ENCODE data around the gene PSMA6. TPM values are rescaled to one million over a fixed set of nuclear protein-coding genes. Genes with fewer than 3 reads are reported as not detected.

PSMA6 gene
- total and polyA plus RNA-seq, 2 of the 8 experiments (the other 6 are each of a cell fraction or from before 2014, with no cell fraction given), result 180 to 238 TPM

GRCh38 chr14:35255711-35256110, 36.5 kb upstream of the PSMA6 start:
- no peak overlapping the region for H3K9ac ChIP-seq (replicated peaks in 1 of 4; ENCODE audit: extremely low read depth in 1 of 4, low read depth in 3 of 4, low read length in 3 of 4)

More at GRCh38 chr14:35255711-35256110, 36.5 kb upstream of the PSMA6 start:
- Histone ChIP-seq H2BK5ac (ENCODE audit: low read depth, low read length) (no peak overlapping the region), H3K79me1 (ENCODE audit: low read depth, low read length) (no peaks in the 10 kb centered on the region), H3K4me1 (replicated peaks in 1 of 4; ENCODE audit: control insufficient read depth in 3 of 4, insufficient read depth in 4 of 4, low read length in 3 of 4) (no peaks in the 10 kb centered on the region), H3K14ac (ENCODE audit: insufficient read length) (no peak overlapping the region), H3K4ac (replicated peaks; ENCODE audit: insufficient read length, low read depth, low read length) (no peak overlapping the region), H3K36me3 (ENCODE audit: control insufficient read depth in 2 of 4, insufficient read depth in 4 of 4, low read length in 3 of 4) (peaks cover 0 to 1% (median 0%) of the 10 kb centered on the region in 4 experiments; a peak in 1 of 8 replicates), H4K91ac (replicated peaks; ENCODE audit: insufficient read length, low read length) (no peak overlapping the region), H2AFZ (ENCODE audit: low read length) (no peak overlapping the region), H3K79me2 (ENCODE audit: control insufficient read depth in 1 of 2, insufficient read depth in 2 of 2, low read length in 2 of 2) (no peaks in the 10 kb centered on the region), H2BK15ac (ENCODE audit: low read length) (no peak overlapping the region), H2BK20ac (ENCODE audit: low read length) (no peak overlapping the region), H3K27ac (ENCODE audit: low read depth, low read length) (no peak overlapping the region), H4K8ac (ENCODE audit: extremely low read depth, insufficient read depth, low read length) (no peak overlapping the region), H3K4me2 (ENCODE audit: insufficient read depth in 1 of 2, low read depth in 2 of 2, low read length in 2 of 2) (no peak overlapping the region), H2BK12ac (ENCODE audit: low read depth, low read length) (no peak overlapping the region), H3K56ac (replicated peaks; ENCODE audit: insufficient read length, low read depth, low read length) (no peak overlapping the region), H3K27me3 (replicated peaks in 1 of 4; ENCODE audit: control insufficient read depth in 3 of 4, extremely low read depth in 1 of 4, insufficient read depth in 3 of 4, low read length in 3 of 4) (no peaks in the 10 kb centered on the region), H3K9me3 (ENCODE audit: insufficient read depth in 2 of 2, low read depth in 1 of 2, low read length in 1 of 2) (peaks cover 3 to 4% of the 10 kb centered on the region in 2 experiments; a peak in 1 of 4 replicates), H2AK5ac (ENCODE audit: low read depth, low read length) (no peak overlapping the region), H4K20me1 (replicated peaks in 1 of 2; ENCODE audit: control insufficient read depth in 1 of 2, insufficient read depth in 2 of 2, low read length in 2 of 2) (no peaks in the 10 kb centered on the region), H3K23me2 (ENCODE audit: low read depth, low read length) (no peaks in the 10 kb centered on the region), H2BK120ac (replicated peaks; ENCODE audit: low read depth, low read length) (no peak overlapping the region), H3K23ac (ENCODE audit: insufficient read length) (no peak overlapping the region), H4K5ac (ENCODE audit: insufficient read length, low read depth, low read length) (no peak overlapping the region), H3K4me3 (ENCODE audit: extremely low read depth in 1 of 4, insufficient read depth in 2 of 4, low read depth in 3 of 4, low read length in 4 of 4) (no peak overlapping the region), H3K18ac (ENCODE audit: extremely low read depth, low read length) (no peak overlapping the region)
- CTCF ChIA-PET (ENCODE audit: partially characterized antibody), result interaction anchor here (0.8 kb wide), 1 partner anchor 26 kb away, joined by 3 read pairs; no protein-coding TSS in a partner anchor
- no peak for TF ChIP-seq RXRA (IDR thresholded peaks at IDR 0.05; ENCODE audit: insufficient read depth, low read depth, low read length)
- WGBS, 2 experiments (ENCODE audit: extremely low coverage in 1 of 2, insufficient coverage in 1 of 2, insufficient read length in 1 of 2, insufficient replicate concordance in 2 of 2, low coverage in 1 of 2, low lambda C conversion rate in 2 of 2, missing lambda C conversion rate in 1 of 2), result 94% methylated on average over 5 of the region's 5 CpGs; no CpG with 5 or more reads in 1 of the 2 experiments
- POLR2A ChIA-PET (ENCODE audit: partially characterized antibody), result no interaction called here
- FAIRE-seq (no peak), DNase-seq (ENCODE audit: low read depth in 1 of 2, low spot score in 2 of 2) (no peak)
